Neuron (in vitro differentiated cells): ENCODE data around the gene KCNAB1.

Experiments
- H2AFZ ChIP-seq: one replicate; pipeline ENCODE4 v1.6.1; 2013; ENCODE audit warnings: low read depth, mild to moderate bottlenecking, inconsistent platforms, low read length, moderate library complexity
- H3K27me3 ChIP-seq: one replicate; pipeline ENCODE4 v1.6.1; 2013; ENCODE audit warnings: low read length; ENCODE audit not compliant: insufficient read depth
- H3K36me3 ChIP-seq: one replicate; pipeline ENCODE4 v1.6.1; 2013; ENCODE audit warnings: low read length; ENCODE audit not compliant: insufficient read depth
- H3K4me1 ChIP-seq: one replicate; pipeline ENCODE4 v1.6.1; 2013; ENCODE audit warnings: low read length; ENCODE audit not compliant: insufficient read depth
- H3K4me3 ChIP-seq: 2 replicates; pipeline ENCODE4 v1.5.1; 2013; ENCODE audit warnings: mild to moderate bottlenecking, low read length, moderate library complexity
- H3K9me3 ChIP-seq: one replicate; pipeline ENCODE4 v1.6.1; 2013; ENCODE audit warnings: low read length

The KCNAB1 gene

GRCh38 chr3:156395961-156396710 is 275.8 kb downstream of the KCNAB1 start:
- Histone ChIP-seq H3K4me1 (no peaks in the 10 kb centered on the region), H3K36me3 (no peaks in the 10 kb centered on the region), H2AFZ (no peak overlapping the region), H3K9me3 (no peaks in the 10 kb centered on the region), H3K4me3 (no peak overlapping the region), H3K27me3 (no peaks in the 10 kb centered on the region)

- Histone ChIP-seq H3K9me3 (no peaks in the 10 kb centered on the region), H2AFZ (no peak overlapping the region), H3K27me3 (no peaks in the 10 kb centered on the region), H3K36me3 (no peaks in the 10 kb centered on the region), H3K4me3 (no peak overlapping the region), H3K4me1 (no peaks in the 10 kb centered on the region)
These were observed 276.5 kb downstream of the KCNAB1 start for GRCh38 chr3:156396851-156397250.

GRCh38 chr3:156397534-156397933 is 277.2 kb downstream of the KCNAB1 start:
- no peaks in the 10 kb centered on the region for H3K36me3 ChIP-seq
- H3K4me3 ChIP-seq: no peak overlapping the region
- H3K4me1 ChIP-seq: no peaks in the 10 kb centered on the region
- H2AFZ ChIP-seq: no peak overlapping the region
- H3K27me3 ChIP-seq: no peaks in the 10 kb centered on the region
- no peaks in the 10 kb centered on the region for H3K9me3 ChIP-seq

GRCh38 chr3:156400062-156400461 is 279.7 kb downstream of the KCNAB1 start:
- peaks cover 2% of the 10 kb centered on the region for H3K27me3 ChIP-seq
- H3K36me3 ChIP-seq: no peaks in the 10 kb centered on the region
- no peaks in the 10 kb centered on the region for H3K9me3 ChIP-seq
- no peak overlapping the region for H2AFZ ChIP-seq
- peaks cover 4% of the 10 kb centered on the region for H3K4me1 ChIP-seq
- H3K4me3 ChIP-seq: no peak overlapping the region

GRCh38 chr3:156400735-156401134 is 280.4 kb downstream of the KCNAB1 start:
- no peaks in the 10 kb centered on the region for H3K36me3 ChIP-seq
- H3K27me3 ChIP-seq: peaks cover 2% of the 10 kb centered on the region
- H3K9me3 ChIP-seq: no peaks in the 10 kb centered on the region
- peaks cover 4% of the 10 kb centered on the region for H3K4me1 ChIP-seq
- no peak overlapping the region for H2AFZ ChIP-seq
- no peak overlapping the region for H3K4me3 ChIP-seq

- Histone ChIP-seq H3K4me1 (peaks cover 4% of the 10 kb centered on the region), H3K9me3 (no peaks in the 10 kb centered on the region), H3K36me3 (no peaks in the 10 kb centered on the region), H3K4me3 (no peak overlapping the region), H3K27me3 (peaks cover 2% of the 10 kb centered on the region), H2AFZ (no peak overlapping the region)
These were observed 283.8 kb downstream of the KCNAB1 start for GRCh38 chr3:156404217-156404616.

- Histone ChIP-seq H3K9me3 (no peaks in the 10 kb centered on the region), H2AFZ (no peak overlapping the region), H3K4me3 (no peak overlapping the region), H3K4me1 (peaks cover 4% of the 10 kb centered on the region), H3K27me3 (peaks cover 2% of the 10 kb centered on the region), H3K36me3 (no peaks in the 10 kb centered on the region)
These were observed 286.0 kb downstream of the KCNAB1 start for GRCh38 chr3:156406393-156406792.

GRCh38 chr3:156407617-156408225 is 287.3 kb downstream of the KCNAB1 start:
- Histone ChIP-seq H2AFZ (no peak overlapping the region), H3K9me3 (no peaks in the 10 kb centered on the region), H3K4me1 (peaks cover 4% of the 10 kb centered on the region), H3K27me3 (peaks cover 2% of the 10 kb centered on the region), H3K36me3 (no peaks in the 10 kb centered on the region), H3K4me3 (no peak overlapping the region)

- no peaks in the 10 kb centered on the region for H3K4me1 ChIP-seq
- H3K27me3 ChIP-seq: no peaks in the 10 kb centered on the region
- H3K9me3 ChIP-seq: no peaks in the 10 kb centered on the region
- H3K36me3 ChIP-seq: no peaks in the 10 kb centered on the region
- H3K4me3 ChIP-seq: no peak overlapping the region
- no peak overlapping the region for H2AFZ ChIP-seq
These were observed 289.3 kb downstream of the KCNAB1 start for GRCh38 chr3:156409694-156410093.

GRCh38 chr3:156412600-156412999 is 292.2 kb downstream of the KCNAB1 start:
- no peaks in the 10 kb centered on the region for H3K36me3 ChIP-seq
- no peaks in the 10 kb centered on the region for H3K4me1 ChIP-seq
- H3K27me3 ChIP-seq: no peaks in the 10 kb centered on the region
- H2AFZ ChIP-seq: no peak overlapping the region
- no peaks in the 10 kb centered on the region for H3K9me3 ChIP-seq
- H3K4me3 ChIP-seq: no peak overlapping the region

- no peaks in the 10 kb centered on the region for H3K36me3 ChIP-seq
- no peak overlapping the region for H3K4me3 ChIP-seq
- H3K27me3 ChIP-seq: no peaks in the 10 kb centered on the region
- no peaks in the 10 kb centered on the region for H3K9me3 ChIP-seq
- H2AFZ ChIP-seq: no peak overlapping the region
- H3K4me1 ChIP-seq: no peaks in the 10 kb centered on the region
These were observed 293.0 kb downstream of the KCNAB1 start for GRCh38 chr3:156413293-156413892.

GRCh38 chr3:156416846-156417558 is 296.6 kb downstream of the KCNAB1 start:
- Histone ChIP-seq H3K4me3 (no peak overlapping the region), H2AFZ (no peak overlapping the region)

GRCh38 chr3:156417559-156418132 is 297.3 kb downstream of the KCNAB1 start:
- Histone ChIP-seq H3K4me1 (no peaks in the 10 kb centered on the region), H3K4me3 (no peak overlapping the region), H3K27me3 (no peaks in the 10 kb centered on the region), H3K36me3 (no peaks in the 10 kb centered on the region), H2AFZ (no peak overlapping the region), H3K9me3 (no peaks in the 10 kb centered on the region)

More at GRCh38 chr3:156416846-156417558, 296.6 kb downstream of the KCNAB1 start:
- Histone ChIP-seq H3K36me3 (no peaks in the 10 kb centered on the region), H3K4me1 (no peaks in the 10 kb centered on the region), H3K27me3 (no peaks in the 10 kb centered on the region), H3K9me3 (no peaks in the 10 kb centered on the region)
